Measurements from ENCODE around the gene TJP3. TPM values are rescaled to one million over a fixed set of nuclear protein-coding genes. Genes with fewer than 3 reads are reported as not detected.
"Not testable (repeated sequence)": the region's sequence is repeated elsewhere in the genome, so short reads cannot be mapped to it uniquely, and the experiment has no call there.

The TJP3 gene
- total RNA-seq, 1 donor from 2014 or later = 28.8 TPM

- DNase-seq (ENCODE audit: low spot score) (no peak), ATAC-seq (no peak)
These were observed 30.5 kb downstream of the TJP3 start for GRCh38 chr19:3738477-3739220.

- DNase-seq (ENCODE audit: low spot score) = no peak
- no peak for ATAC-seq
These were observed 32.2 kb downstream of the TJP3 start for GRCh38 chr19:3740431-3740830.

- DNase-seq (ENCODE audit: low spot score) (no peak), ATAC-seq (peak; percentile 40)
These were observed 35.3 kb downstream of the TJP3 start for GRCh38 chr19:3743486-3743885.

- DNase-seq (ENCODE audit: low spot score) (no peak), ATAC-seq (no peak)
These were observed 37.3 kb downstream of the TJP3 start for GRCh38 chr19:3745363-3746045.

- DNase-seq (ENCODE audit: low spot score) (no peak), ATAC-seq (no peak)
These were observed 38.3 kb downstream of the TJP3 start for GRCh38 chr19:3746371-3747056.

GRCh38 chr19:3748965-3749364 is 40.8 kb downstream of the TJP3 start:
- ATAC-seq (peak; percentile 48), DNase-seq (ENCODE audit: low spot score) (no peak)

- DNase-seq (ENCODE audit: low spot score) (no peak), ATAC-seq (no peak)
These were observed 42.0 kb downstream of the TJP3 start for GRCh38 chr19:3750211-3750610.

GRCh38 chr19:3751236-3751635 is 43.1 kb downstream of the TJP3 start:
- ATAC-seq (no peak), DNase-seq (ENCODE audit: low spot score) (no peak)

- ATAC-seq (no peak), DNase-seq (ENCODE audit: low spot score) (no peak)
These were observed 44.3 kb downstream of the TJP3 start for GRCh38 chr19:3752492-3752891.

- ATAC-seq = no peak
These were observed 45.6 kb downstream of the TJP3 start for GRCh38 chr19:3753631-3754410.

GRCh38 chr19:3757705-3758104 is 49.5 kb downstream of the TJP3 start:
- ATAC-seq; DNase-seq (ENCODE audit: low spot score): not testable (repeated sequence)

More at GRCh38 chr19:3753631-3754410, 45.6 kb downstream of the TJP3 start:
- no peak for DNase-seq (ENCODE audit: low spot score)

GRCh38 chr19:3758297-3758696 is 50.1 kb downstream of the TJP3 start:
- not testable (repeated sequence) for DNase-seq (ENCODE audit: low spot score); ATAC-seq

- ATAC-seq (no peak), DNase-seq (ENCODE audit: low spot score) (no peak)
These were observed 51.5 kb downstream of the TJP3 start for GRCh38 chr19:3759482-3760254.

GRCh38 chr19:3760871-3761361 is 52.7 kb downstream of the TJP3 start:
- ATAC-seq = no peak
- DNase-seq (ENCODE audit: low spot score) = no peak

- ATAC-seq (peak; percentile 74), DNase-seq (ENCODE audit: low spot score) (peak; percentile 94)
These were observed 53.4 kb downstream of the TJP3 start, which contains the start of gene APBA3 for GRCh38 chr19:3761382-3762129. TSS of gene APBA3 (minus strand) at chr19:3761692. CDS start at chr19:3760264, 1,428 bp downstream.

GRCh38 chr19:3762130-3762473 is 53.9 kb downstream of the TJP3 start:
- ATAC-seq (no peak), DNase-seq (ENCODE audit: low spot score) (no peak)

- ATAC-seq (peak; percentile 87), DNase-seq (ENCODE audit: low spot score) (peak; percentile 100)
These were observed 54.6 kb downstream of the TJP3 start, which contains the start of gene MRPL54 for GRCh38 chr19:3762501-3763459. TSS of gene MRPL54 (plus strand) at chr19:3762682. CDS start at chr19:3762701, 19 bp downstream.

- ATAC-seq (no peak), DNase-seq (ENCODE audit: low spot score) (no peak)
These were observed 56.9 kb downstream of the TJP3 start for GRCh38 chr19:3765121-3765520.
